ENCODE data around the gene CBFB. TPM values are rescaled to one million over a fixed set of nuclear protein-coding genes. Genes with fewer than 3 reads are reported as not detected.

CBFB gene
- total and polyA plus RNA-seq, 2 of the 4 experiments (the other 2 are of a cell fraction): 44.2 to 48.0 TPM

- Histone ChIP-seq H3K56ac (ENCODE audit: extremely low read depth, insufficient read depth, low read length) (no peak overlapping the region), H3K14ac (replicated peaks; ENCODE audit: low read depth, low read length) (no peak overlapping the region), H3K9ac (ENCODE audit: low read depth, low read length) (no peak overlapping the region), H4K5ac (ENCODE audit: low read depth, low read length) (no peak overlapping the region), H4K8ac (ENCODE audit: low read depth in 2 of 2, low read length in 2 of 2) (no peak overlapping the region), H4K91ac (ENCODE audit: insufficient read depth, low read depth, low read length) (no peak overlapping the region), H3K23ac (ENCODE audit: low read depth, low read length) (no peak overlapping the region), H3K4ac (ENCODE audit: low read depth, low read length) (no peak overlapping the region), H4K20me1 (ENCODE audit: insufficient read depth, low read length) (no peaks in the 10 kb centered on the region), H3K4me3 (ENCODE audit: insufficient read depth, low read depth, low read length) (no peak overlapping the region), H2BK120ac (ENCODE audit: low read depth, low read length) (no peak overlapping the region), H3K9me1 (ENCODE audit: insufficient read depth, low read length) (peaks cover 4% of the 10 kb centered on the region), H3K18ac (ENCODE audit: low read depth, low read length) (no peak overlapping the region), H3K36me3 (ENCODE audit: control insufficient read depth, insufficient read depth, low read length) (no peaks in the 10 kb centered on the region), H2AK9ac (replicated peaks; ENCODE audit: low read depth, low read length, poor library complexity) (no peak overlapping the region), H3K9me3 (ENCODE audit: control insufficient read depth, insufficient read depth, low read length) (no peaks in the 10 kb centered on the region), H3K27me3 (ENCODE audit: control insufficient read depth, insufficient read depth, low read length) (peaks cover 25% of the 10 kb centered on the region), H2AFZ (replicated peaks; ENCODE audit: low read length, poor library complexity) (peak overlapping the region; percentile 5), H3K4me1 (ENCODE audit: control insufficient read depth, insufficient read depth, low read length) (peaks cover 4% of the 10 kb centered on the region; the same call in 1 of the 2 replicates), H3K27ac (ENCODE audit: insufficient read depth, low read length) (no peak overlapping the region), H2AK5ac (ENCODE audit: low read depth, low read length) (no peak overlapping the region), H3K4me2 (ENCODE audit: low read depth, low read length) (no peak overlapping the region), H2BK5ac (ENCODE audit: low read depth, low read length, poor library complexity, severe bottlenecking) (no peak overlapping the region), H3K79me1 (ENCODE audit: low read depth in 1 of 2, low read length in 2 of 2) (no peaks in the 10 kb centered on the region), H2BK15ac (ENCODE audit: low read depth, low read length) (no peak overlapping the region), H2BK20ac (ENCODE audit: low read depth, low read length) (no peak overlapping the region)
- ChIA-PET POLR2A (ENCODE audit: unreplicated experiment) (no interaction called here), CTCF (no interaction called here)
- dilution Hi-C loops (cut with HindIII; ENCODE audit: low sequenced_read_pairs, unreplicated experiment) (no loop called here), in situ Hi-C loops (cut with MboI; ENCODE audit: low sequenced_read_pairs) (no loop called here), intact Hi-C loops (cut with micrococcal nuclease) (no loop called here)
- no peak for DNase-seq
- WGBS, 2 experiments (ENCODE audit: extremely low coverage in 2 of 2, insufficient read length in 1 of 2): no CpG with 5 or more reads among the region's 3 CpGs
- TF ChIP-seq MXI1 (IDR thresholded peaks at IDR 0.05; ENCODE audit: borderline replicate concordance, low read depth, low read length) (no peak), MAZ (IDR thresholded peaks at IDR 0.05; ENCODE audit: borderline replicate concordance, low read depth, low read length) (no peak), CEBPB (IDR thresholded peaks at IDR 0.05; ENCODE audit: low read depth, low read length) (no peak), SMC3 (IDR thresholded peaks at IDR 0.05; ENCODE audit: low read depth, low read length) (no peak), RCOR1 (IDR thresholded peaks at IDR 0.05; ENCODE audit: insufficient replicate concordance, low read length) (no peak), RFX5 (IDR thresholded peaks at IDR 0.05; ENCODE audit: low read depth, low read length) (no peak), FOS (IDR thresholded peaks at IDR 0.05; ENCODE audit: low read depth, low read length) (no peak), BHLHE40 (IDR thresholded peaks at IDR 0.05; ENCODE audit: low read depth, low read length) (no peak), RAD21 (IDR thresholded peaks at IDR 0.05; ENCODE audit: low read length) (no peak), NFE2L2 (IDR thresholded peaks at IDR 0.05; ENCODE audit: low read depth, low read length) (no peak), MAFK (IDR thresholded peaks at IDR 0.05; ENCODE audit: low read depth, low read length) (no peak), CHD1 (IDR thresholded peaks at IDR 0.05; ENCODE audit: low read depth, low read length) (no peak)
- TF ChIP-seq, protein P1, sequence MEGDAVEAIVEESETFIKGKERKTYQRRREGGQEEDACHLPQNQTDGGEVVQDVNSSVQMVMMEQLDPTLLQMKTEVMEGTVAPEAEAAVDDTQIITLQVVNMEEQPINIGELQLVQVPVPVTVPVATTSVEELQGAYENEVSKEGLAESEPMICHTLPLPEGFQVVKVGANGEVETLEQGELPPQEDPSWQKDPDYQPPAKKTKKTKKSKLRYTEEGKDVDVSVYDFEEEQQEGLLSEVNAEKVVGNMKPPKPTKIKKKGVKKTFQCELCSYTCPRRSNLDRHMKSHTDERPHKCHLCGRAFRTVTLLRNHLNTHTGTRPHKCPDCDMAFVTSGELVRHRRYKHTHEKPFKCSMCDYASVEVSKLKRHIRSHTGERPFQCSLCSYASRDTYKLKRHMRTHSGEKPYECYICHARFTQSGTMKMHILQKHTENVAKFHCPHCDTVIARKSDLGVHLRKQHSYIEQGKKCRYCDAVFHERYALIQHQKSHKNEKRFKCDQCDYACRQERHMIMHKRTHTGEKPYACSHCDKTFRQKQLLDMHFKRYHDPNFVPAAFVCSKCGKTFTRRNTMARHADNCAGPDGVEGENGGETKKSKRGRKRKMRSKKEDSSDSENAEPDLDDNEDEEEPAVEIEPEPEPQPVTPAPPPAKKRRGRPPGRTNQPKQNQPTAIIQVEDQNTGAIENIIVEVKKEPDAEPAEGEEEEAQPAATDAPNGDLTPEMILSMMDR (conservative IDR thresholded peaks at IDR 0.05; ENCODE audit: low read depth, low read length): no peak
- TF ChIP-seq, protein P2, sequence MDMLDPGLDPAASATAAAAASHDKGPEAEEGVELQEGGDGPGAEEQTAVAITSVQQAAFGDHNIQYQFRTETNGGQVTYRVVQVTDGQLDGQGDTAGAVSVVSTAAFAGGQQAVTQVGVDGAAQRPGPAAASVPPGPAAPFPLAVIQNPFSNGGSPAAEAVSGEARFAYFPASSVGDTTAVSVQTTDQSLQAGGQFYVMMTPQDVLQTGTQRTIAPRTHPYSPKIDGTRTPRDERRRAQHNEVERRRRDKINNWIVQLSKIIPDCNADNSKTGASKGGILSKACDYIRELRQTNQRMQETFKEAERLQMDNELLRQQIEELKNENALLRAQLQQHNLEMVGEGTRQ (IDR thresholded peaks at IDR 0.05; ENCODE audit: low read depth, low read length): no peak
- no peak for ATAC-seq (ENCODE audit: low read depth)
- BruUV-seq (replicated peaks): no TSS peak
These were observed 27.2 kb upstream of the CBFB start for GRCh38 chr16:67001726-67002125.

Data from IMR-90 (cell line).